B cell (primary cell): ENCODE data around the gene ANKRD28. TPM values are rescaled to one million over a fixed set of nuclear protein-coding genes. Genes with fewer than 3 reads are reported as not detected.

Experiments used
- ATAC-seq: fragments of 200-7000 bp; cut with Tn5 transposase; one replicate; pipeline ENCODE4 v1.10.0; 2021; ENCODE audit warnings: low read depth, mild to moderate bottlenecking, moderate number of reproducible peaks, moderate library complexity
- CTCF ChIA-PET: fragments of 350-600 bp; sonication (Branson Sonifier 250); formaldehyde crosslinking; loops from one replicate; lab custom pipeline; 2021; ENCODE audit warnings: antibody characterized with exemption, inconsistent platforms; lab: Charles Lee
- POLR2A ChIA-PET: fragments of 350-600 bp; sonication (Branson Sonifier 250); formaldehyde crosslinking; loops from one replicate; lab custom pipeline; 2021; ENCODE audit warnings: antibody characterized with exemption; lab: Charles Lee
- DNase-seq: peaks from one replicate; pipeline ENCODE4 v3.0.0; 2013
- H2AFZ ChIP-seq: 2 replicates; pipeline ENCODE4 v1.6.1; 2012; ENCODE audit warnings: mild to moderate bottlenecking, low read depth, low read length; ENCODE audit not compliant: insufficient read depth, poor library complexity, severe bottlenecking
- H3K27ac ChIP-seq, 2 donors: 1 replicate in 1 of 2; 2 replicates in 1 of 2; pipeline ENCODE4 v1.5.1; 2012 to 2013; ENCODE audit warnings: low read length in 2 of 2, mild to moderate bottlenecking in 2 of 2, moderate library complexity in 1 of 2
- H3K27me3 ChIP-seq, 4 experiments: fragments of 200-600 bp in 1 of 4; sonication (generic) in 1 of 4; replicated peaks in 1 of 4; 1 replicate in 2 of 4; 2 replicates in 2 of 4; pipeline versions ENCODE4 v1.6.1 to v1.7.0; 2013 to 2016; ENCODE audit warnings: low read length in 3 of 4, mild to moderate bottlenecking in 2 of 4, mixed read lengths in 1 of 4, moderate library complexity in 1 of 4; ENCODE audit not compliant: insufficient read depth in 4 of 4, control insufficient read depth in 3 of 4; ENCODE audit errors: control extremely low read depth in 1 of 4
- H3K36me3 ChIP-seq, 2 experiments: replicated peaks in 1 of 2; 1 replicate in 1 of 2; 2 replicates in 1 of 2; pipeline versions ENCODE4 v1.6.1 to v1.7.1; 2013; ENCODE audit warnings: low read length in 1 of 2; ENCODE audit not compliant: insufficient read depth in 2 of 2, control insufficient read depth in 1 of 2; ENCODE audit errors: control extremely low read depth in 1 of 2, extremely low read depth in 1 of 2
- H3K4me1 ChIP-seq, 2 donors: fragments of 200-600 bp in 1 of 2; sonication (generic) in 1 of 2; 1 replicate in 1 of 2; 2 replicates in 1 of 2; pipeline versions ENCODE4 v1.5.1 to v1.6.1; 2013 to 2017; ENCODE audit warnings: low read length in 2 of 2; ENCODE audit not compliant: control insufficient read depth in 2 of 2, insufficient read depth in 2 of 2
- H3K4me2 ChIP-seq: replicated peaks from 2 replicates; pipeline ENCODE3; 2012; ENCODE audit warnings: mild to moderate bottlenecking, low read depth, low read length; ENCODE audit not compliant: poor library complexity, severe bottlenecking
- H3K4me3 ChIP-seq, 5 experiments: fragments of 200-600 bp in 1 of 5; sonication (generic) in 1 of 5; 1 replicate in 3 of 5; 2 replicates in 2 of 5; pipeline versions ENCODE4 v1.5.1 to v1.7.0; 2011 to 2016; ENCODE audit warnings: low read length in 4 of 5, mild to moderate bottlenecking in 4 of 5, low read depth in 2 of 5, control low read depth in 1 of 5, moderate library complexity in 1 of 5; ENCODE audit not compliant: insufficient read depth in 1 of 5; ENCODE audit errors: control extremely low read depth in 1 of 5, extremely low read depth in 1 of 5
- H3K79me2 ChIP-seq: fragments of 200-600 bp; sonication (generic); one replicate; pipeline ENCODE4 v1.6.0; 2016; ENCODE audit warnings: low read length; ENCODE audit not compliant: control insufficient read depth, insufficient read depth
- H3K9ac ChIP-seq: fragments of 200-600 bp; sonication (generic); 2 replicates; pipeline ENCODE4 v1.6.1; 2017; ENCODE audit warnings: mild to moderate bottlenecking, low read length, moderate library complexity
- H3K9me3 ChIP-seq, 3 donors: one replicate each; pipeline versions ENCODE4 v1.6.1 to v1.7.1; 2013; ENCODE audit warnings: low read length in 2 of 3; ENCODE audit not compliant: control insufficient read depth in 2 of 3, insufficient read depth in 1 of 3; ENCODE audit errors: control extremely low read depth in 1 of 3
- H4K20me1 ChIP-seq: 2 replicates; pipeline ENCODE4 v1.6.0; 2012; ENCODE audit warnings: mild to moderate bottlenecking, low read length; ENCODE audit not compliant: insufficient read depth, control insufficient read depth, poor library complexity, severe bottlenecking
- H3K27ac Mint-ChIP-seq: one replicate; pipeline ENCODE4 v1.8.0; 2021; ENCODE audit warnings: mixed read lengths
- H3K27me3 Mint-ChIP-seq: one replicate; pipeline ENCODE4 v1.8.0; 2021; ENCODE audit warnings: mixed read lengths
- H3K4me1 Mint-ChIP-seq: one replicate; pipeline ENCODE4 v1.8.0; 2021; ENCODE audit warnings: mixed read lengths
- H3K4me3 Mint-ChIP-seq: one replicate; pipeline ENCODE4 v1.8.0; 2021; ENCODE audit warnings: mixed read lengths
- H3K9me3 Mint-ChIP-seq: one replicate; pipeline ENCODE4 v1.8.0; 2022; ENCODE audit warnings: mixed read lengths; ENCODE audit not compliant: insufficient read depth
- EZH2 ChIP-seq: IDR thresholded peaks from 2 replicates; pipeline ENCODE4 v1.6.1; 2012; ENCODE audit warnings: borderline replicate concordance, low read depth, mild to moderate bottlenecking, moderate library complexity, low read length; ENCODE audit not compliant: insufficient read depth, poor library complexity, severe bottlenecking
- WGBS: methylation state at CpG from one replicate; pipeline ENCODE4 v1.1.5; 2013; ENCODE audit warnings: missing lambda C conversion rate; ENCODE audit not compliant: insufficient coverage; 5-methylcytosine and 5-hydroxymethylcytosine counted together
- intact Hi-C: fragments of 100-400 bp; cut with micrococcal nuclease; formaldehyde crosslinking; loops from one replicate; pipeline ENCODE4 v1.10.0; 2022
- polyA plus RNA-seq: library from polyadenylated mRNA; depleted of rRNA; stranded (reverse); fragments of >200 nt; gene quantifications from 2 replicates; pipeline ENCODE4 v1.2.3, GENCODE V29; 2012
- total RNA-seq, 2 donors: library from RNA; stranded (reverse); fragments of 120-200 nt in 1 of 2; gene quantifications; 1 replicate in 1 of 2; 2 replicates in 1 of 2; pipeline versions ENCODE4 v1.2.3 to v1.2.4, GENCODE V29; 2013 to 2022
- TF ChIP-seq, protein P1 (sequence below): fragments of 200-600 bp; IDR thresholded peaks from one replicate; pipeline ENCODE4 v1.8.0; 2022; ENCODE audit warnings: antibody characterized with exemption, mild to moderate bottlenecking

ANKRD28 gene
- total and polyA plus RNA-seq, 2 donors (not counting 1 experiment from before 2014, with no cell fraction given): 20.7 to 37.4 TPM

DNA sequence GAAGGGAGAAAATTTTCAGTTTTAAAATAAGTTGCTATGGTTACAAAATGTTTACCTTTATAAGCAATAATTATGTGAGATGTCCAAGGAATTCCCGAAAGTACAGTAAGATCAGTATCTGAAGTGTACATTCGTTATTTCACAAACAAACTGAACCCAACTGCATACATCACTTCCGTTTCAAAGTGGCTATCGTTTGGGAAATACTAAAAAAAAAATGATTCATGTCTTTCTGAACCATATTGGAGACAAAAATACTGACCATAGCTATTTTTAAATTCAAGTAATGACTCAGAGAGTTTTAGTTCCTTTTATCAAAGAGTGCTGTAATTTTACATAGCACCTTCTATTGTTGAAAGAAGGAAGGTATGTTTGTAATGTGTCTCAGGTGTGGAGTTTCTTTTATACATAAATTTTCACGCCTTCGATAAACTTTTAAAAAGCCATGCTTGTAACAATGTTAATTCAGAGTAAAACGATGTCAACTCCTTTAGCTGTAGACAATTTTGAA lies 8.0 kb upstream of the ANKRD28 start:
- H3K4me1 ChIP-seq: peaks cover 7 to 16% of the 10 kb centered on the region in 2 donors
- peaks cover 40% of the 10 kb centered on the region for H3K79me2 ChIP-seq
- Mint-ChIP-seq H3K9me3 (no peaks in the 10 kb centered on the region), H3K4me1 (peaks cover 46% of the 10 kb centered on the region), H3K27me3 (no peaks in the 10 kb centered on the region), H3K27ac (peak overlapping the region; percentile 43), H3K4me3 (no peak overlapping the region)
- ChIA-PET CTCF (interaction anchor here (1.0 to 1.8 kb wide), 4 partner anchors 9 to 179 kb away, joined by 3 to 10 read pairs (median 4); no protein-coding TSS in a partner anchor), POLR2A (interaction anchor here (1.3 kb wide), 1 partner anchor 9 kb away, joined by 13 read pairs; no protein-coding TSS in a partner anchor)
- H2AFZ ChIP-seq: no peak overlapping the region
- TF ChIP-seq EZH2: no peak
- TF ChIP-seq, protein P1, sequence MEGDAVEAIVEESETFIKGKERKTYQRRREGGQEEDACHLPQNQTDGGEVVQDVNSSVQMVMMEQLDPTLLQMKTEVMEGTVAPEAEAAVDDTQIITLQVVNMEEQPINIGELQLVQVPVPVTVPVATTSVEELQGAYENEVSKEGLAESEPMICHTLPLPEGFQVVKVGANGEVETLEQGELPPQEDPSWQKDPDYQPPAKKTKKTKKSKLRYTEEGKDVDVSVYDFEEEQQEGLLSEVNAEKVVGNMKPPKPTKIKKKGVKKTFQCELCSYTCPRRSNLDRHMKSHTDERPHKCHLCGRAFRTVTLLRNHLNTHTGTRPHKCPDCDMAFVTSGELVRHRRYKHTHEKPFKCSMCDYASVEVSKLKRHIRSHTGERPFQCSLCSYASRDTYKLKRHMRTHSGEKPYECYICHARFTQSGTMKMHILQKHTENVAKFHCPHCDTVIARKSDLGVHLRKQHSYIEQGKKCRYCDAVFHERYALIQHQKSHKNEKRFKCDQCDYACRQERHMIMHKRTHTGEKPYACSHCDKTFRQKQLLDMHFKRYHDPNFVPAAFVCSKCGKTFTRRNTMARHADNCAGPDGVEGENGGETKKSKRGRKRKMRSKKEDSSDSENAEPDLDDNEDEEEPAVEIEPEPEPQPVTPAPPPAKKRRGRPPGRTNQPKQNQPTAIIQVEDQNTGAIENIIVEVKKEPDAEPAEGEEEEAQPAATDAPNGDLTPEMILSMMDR: no peak
- no CpG with 5 or more reads among the region's 7 CpGs for WGBS
- no peaks in the 10 kb centered on the region for H3K36me3 ChIP-seq
- intact Hi-C loops: loop anchor here (1.0 kb wide), 1 partner anchor 9 kb away; the partner anchor contains the start of gene ANKRD28
- no peaks in the 10 kb centered on the region for H3K9me3 ChIP-seq
- H3K27ac ChIP-seq: peak overlapping the region; percentile 27 to 37
- DNase-seq (peak; percentile 61), ATAC-seq (peak; percentile 71)
- peak overlapping the region; percentile 19 for H3K4me2 ChIP-seq
- H3K9ac ChIP-seq: no peak overlapping the region
- no peaks in the 10 kb centered on the region for H3K27me3 ChIP-seq
- H4K20me1 ChIP-seq: no peaks in the 10 kb centered on the region
- no peak overlapping the region for H3K4me3 ChIP-seq

DNA sequence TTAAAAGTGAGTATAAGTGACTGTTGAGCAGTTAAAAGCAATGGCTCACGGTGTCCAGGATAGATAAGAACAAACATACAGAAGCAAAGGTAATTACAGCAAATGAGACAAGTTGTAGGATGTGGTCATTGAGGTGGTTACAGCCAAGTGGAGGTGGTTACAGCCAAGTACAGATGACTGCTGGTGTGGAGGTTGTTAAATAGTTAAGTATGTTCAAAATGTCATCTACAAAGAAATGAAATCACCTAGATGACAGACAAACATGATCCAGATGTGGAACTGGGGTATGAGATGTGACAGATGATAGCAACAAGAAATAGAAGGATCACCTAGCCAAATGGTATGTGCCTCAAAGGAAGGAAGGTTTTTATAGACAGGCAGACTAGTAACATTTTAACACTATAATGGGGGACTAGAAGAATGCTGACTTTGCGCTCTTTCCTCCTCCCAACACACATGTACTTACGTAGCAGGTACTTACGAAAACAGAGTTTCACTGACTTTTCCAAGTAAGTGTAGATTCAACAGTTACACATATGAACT lies 6.8 kb upstream of the ANKRD28 start:
- Histone ChIP-seq H3K27ac (no peak overlapping the region), H3K27me3 (no peaks in the 10 kb centered on the region), H3K79me2 (peaks cover 36% of the 10 kb centered on the region), H3K4me3 (no peak overlapping the region), H3K9ac (no peak overlapping the region), H4K20me1 (no peaks in the 10 kb centered on the region), H3K4me1 (peaks cover 7 to 16% of the 10 kb centered on the region in 2 donors), H3K9me3 (no peaks in the 10 kb centered on the region), H2AFZ (no peak overlapping the region), H3K36me3 (no peaks in the 10 kb centered on the region), H3K4me2 (no peak overlapping the region)
- peaks cover 52% of the 10 kb centered on the region for H3K4me1 Mint-ChIP-seq
- DNase-seq (no peak), ATAC-seq (no peak)
- H3K27me3 Mint-ChIP-seq: no peaks in the 10 kb centered on the region
- no peak overlapping the region for H3K27ac Mint-ChIP-seq
- H3K4me3 Mint-ChIP-seq: no peak overlapping the region
- POLR2A ChIA-PET: no interaction called here
- no CpG with 5 or more reads among the region's 4 CpGs for WGBS
- TF ChIP-seq, protein P1: no peak
- no peak for TF ChIP-seq EZH2
- intact Hi-C loops: loop anchor here (1.0 kb wide), 1 partner anchor 7 kb away; the partner anchor contains the start of gene ANKRD28
- CTCF ChIA-PET: no interaction called here
- no peaks in the 10 kb centered on the region for H3K9me3 Mint-ChIP-seq
